Pons (tissue), 1 donor: ENCODE data around the gene P4HB.

Source experiments
- DNase-seq: peaks from one replicate; pipeline ENCODE4 v3.0.0-alpha.2; 2016; ENCODE audit warnings: low spot score

Gene P4HB

GRCh38 chr17:81831563-81831956 is 28.8 kb downstream of the P4HB start:
- no peak for DNase-seq

- DNase-seq: no peak
These were observed 30.5 kb downstream of the P4HB start for GRCh38 chr17:81829858-81830257.

- DNase-seq: no peak
These were observed 31.7 kb downstream of the P4HB start for GRCh38 chr17:81828656-81829055.

- DNase-seq: no peak
These were observed 34.4 kb downstream of the P4HB start for GRCh38 chr17:81825841-81826466.

- no peak for DNase-seq
These were observed 35.7 kb downstream of the P4HB start for GRCh38 chr17:81824595-81824994.

GRCh38 chr17:81823820-81824550 is 36.4 kb downstream of the P4HB start:
- DNase-seq: no peak

- no peak for DNase-seq
These were observed 37.1 kb downstream of the P4HB start for GRCh38 chr17:81822996-81823819.

GRCh38 chr17:81822312-81822637 is 38.1 kb downstream of the P4HB start:
- DNase-seq: no peak

GRCh38 chr17:81821603-81822311 is 38.6 kb downstream of the P4HB start:
- DNase-seq: no peak

GRCh38 chr17:81821147-81821546 is 39.2 kb downstream of the P4HB start:
- DNase-seq: no peak

- no peak for DNase-seq
These were observed 40.6 kb downstream of the P4HB start for GRCh38 chr17:81819708-81820107.

GRCh38 chr17:81817758-81818147 is 42.6 kb downstream of the P4HB start:
- DNase-seq: no peak

GRCh38 chr17:81815646-81815986 is 44.7 kb downstream of the P4HB start:
- no peak for DNase-seq

- DNase-seq: no peak
These were observed 45.3 kb downstream of the P4HB start for GRCh38 chr17:81814748-81815645.

GRCh38 chr17:81813861-81814683 is 46.3 kb downstream of the P4HB start:
- no peak for DNase-seq

- no peak for DNase-seq
These were observed 47.0 kb downstream of the P4HB start for GRCh38 chr17:81813371-81813684.

- DNase-seq: no peak
These were observed 47.6 kb downstream of the P4HB start for GRCh38 chr17:81812571-81813370.

- no peak for DNase-seq
These were observed 48.4 kb downstream of the P4HB start for GRCh38 chr17:81811705-81812570.
